Measurements from ENCODE around the gene OR2T27.

The OR2T27 gene

DNA sequence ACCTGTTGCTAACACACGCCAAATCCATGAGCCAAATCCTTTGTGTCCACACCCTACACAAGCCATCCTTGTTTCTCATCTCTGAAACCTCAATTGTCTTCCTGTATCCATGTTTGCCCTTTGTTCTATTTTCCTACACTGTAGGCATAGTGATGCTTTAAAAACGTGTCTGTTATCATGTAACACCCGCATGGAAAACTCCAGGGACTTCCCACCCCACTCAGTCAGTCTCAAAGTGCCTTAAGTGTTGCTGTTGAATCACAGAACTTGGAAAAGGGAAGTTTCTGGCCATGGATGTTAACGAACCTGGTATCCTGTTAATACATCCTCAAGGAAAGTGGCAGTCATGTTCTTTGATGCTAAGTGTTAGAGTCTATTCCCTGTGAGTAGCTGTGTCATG lies 30.2 kb downstream of the OR2T27 start (continued):
- TF ChIP-seq, protein P1, sequence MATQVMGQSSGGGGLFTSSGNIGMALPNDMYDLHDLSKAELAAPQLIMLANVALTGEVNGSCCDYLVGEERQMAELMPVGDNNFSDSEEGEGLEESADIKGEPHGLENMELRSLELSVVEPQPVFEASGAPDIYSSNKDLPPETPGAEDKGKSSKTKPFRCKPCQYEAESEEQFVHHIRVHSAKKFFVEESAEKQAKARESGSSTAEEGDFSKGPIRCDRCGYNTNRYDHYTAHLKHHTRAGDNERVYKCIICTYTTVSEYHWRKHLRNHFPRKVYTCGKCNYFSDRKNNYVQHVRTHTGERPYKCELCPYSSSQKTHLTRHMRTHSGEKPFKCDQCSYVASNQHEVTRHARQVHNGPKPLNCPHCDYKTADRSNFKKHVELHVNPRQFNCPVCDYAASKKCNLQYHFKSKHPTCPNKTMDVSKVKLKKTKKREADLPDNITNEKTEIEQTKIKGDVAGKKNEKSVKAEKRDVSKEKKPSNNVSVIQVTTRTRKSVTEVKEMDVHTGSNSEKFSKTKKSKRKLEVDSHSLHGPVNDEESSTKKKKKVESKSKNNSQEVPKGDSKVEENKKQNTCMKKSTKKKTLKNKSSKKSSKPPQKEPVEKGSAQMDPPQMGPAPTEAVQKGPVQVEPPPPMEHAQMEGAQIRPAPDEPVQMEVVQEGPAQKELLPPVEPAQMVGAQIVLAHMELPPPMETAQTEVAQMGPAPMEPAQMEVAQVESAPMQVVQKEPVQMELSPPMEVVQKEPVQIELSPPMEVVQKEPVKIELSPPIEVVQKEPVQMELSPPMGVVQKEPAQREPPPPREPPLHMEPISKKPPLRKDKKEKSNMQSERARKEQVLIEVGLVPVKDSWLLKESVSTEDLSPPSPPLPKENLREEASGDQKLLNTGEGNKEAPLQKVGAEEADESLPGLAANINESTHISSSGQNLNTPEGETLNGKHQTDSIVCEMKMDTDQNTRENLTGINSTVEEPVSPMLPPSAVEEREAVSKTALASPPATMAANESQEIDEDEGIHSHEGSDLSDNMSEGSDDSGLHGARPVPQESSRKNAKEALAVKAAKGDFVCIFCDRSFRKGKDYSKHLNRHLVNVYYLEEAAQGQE (tag by site-specific recombination; IDR thresholded peaks at IDR 0.05) = no peak
- no peak for TF ChIP-seq PRDM1 (tag by site-specific recombination; IDR thresholded peaks at IDR 0.05)
- no peak for TF ChIP-seq ZNF433 (tag by site-specific recombination; IDR thresholded peaks at IDR 0.05; ENCODE audit: low read depth)

GRCh38 chr1:248622570-248623001 lies 32.7 kb downstream of the OR2T27 start:
- ChIA-PET POLR2A (no interaction called here), CTCF (interaction anchor here (0.7 to 5.1 kb wide), 4 partner anchors 184 to 908 kb away, joined by 3 to 25 read pairs (median 5); no protein-coding TSS in a partner anchor)

DNA sequence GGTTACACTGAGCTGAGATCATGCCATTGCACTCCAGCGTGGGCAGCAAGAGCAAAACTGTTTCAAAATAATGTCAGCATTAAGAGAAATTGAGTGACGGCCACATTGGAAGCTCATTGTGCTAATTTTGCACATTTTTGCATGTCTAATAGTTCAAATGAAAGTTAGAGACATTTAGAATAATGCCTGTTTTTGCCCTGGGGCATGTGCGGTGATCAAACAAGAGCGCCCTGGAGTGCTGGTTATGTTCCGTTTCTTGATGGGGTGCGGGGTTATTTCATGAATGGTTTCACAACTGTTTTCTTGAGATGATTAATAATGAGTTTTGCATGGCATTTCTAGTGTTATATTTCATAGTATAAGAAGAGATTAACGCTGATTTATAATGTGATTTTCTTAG lies 33.6 kb downstream of the OR2T27 start:
- Histone ChIP-seq H3K36me3 (ENCODE audit: control insufficient read depth in 2 of 2, insufficient read depth in 1 of 2, low read length in 2 of 2) (no peaks in the 10 kb centered on the region), H3K27ac (ENCODE audit: extremely low read depth, low read depth, low read length) (no peak overlapping the region), H3K9me3 (ENCODE audit: control insufficient read depth, insufficient read depth, low read depth, low read length) (no peaks in the 10 kb centered on the region), H3K4me1 (ENCODE audit: control insufficient read depth, insufficient read depth, low read length) (no peaks in the 10 kb centered on the region), H3K4me3 (ENCODE audit: low read depth, low read length) (no peak overlapping the region)
- POLR2A ChIA-PET = no interaction called here
- CTCF ChIA-PET = interaction anchor here (0.7 to 5.1 kb wide), 3 partner anchors 185 to 907 kb away, joined by 3 to 25 read pairs (median 7); no protein-coding TSS in a partner anchor
- TF ChIP-seq ZNF114 (tag by site-specific recombination; IDR thresholded peaks at IDR 0.05) (no peak), HOXD13 (CRISPR knock-in tag; IDR thresholded peaks at IDR 0.05; ENCODE audit: borderline replicate concordance) (no peak), ZNF558 (tag by site-specific recombination; IDR thresholded peaks at IDR 0.05) (no peak), ZNF76 (tag by site-specific recombination; IDR thresholded peaks at IDR 0.05; ENCODE audit: borderline replicate concordance, low read depth) (no peak), ZNF140 (tag by site-specific recombination; IDR thresholded peaks at IDR 0.05) (no peak), ZNF530 (tag by site-specific recombination; IDR thresholded peaks at IDR 0.05; ENCODE audit: low read depth) (no peak), ZNF354C (tag by site-specific recombination; IDR thresholded peaks at IDR 0.05; ENCODE audit: borderline replicate concordance, low read depth) (no peak), ZNF433 (tag by site-specific recombination; IDR thresholded peaks at IDR 0.05; ENCODE audit: low read depth) (no peak)
- TF ChIP-seq, protein P2, sequence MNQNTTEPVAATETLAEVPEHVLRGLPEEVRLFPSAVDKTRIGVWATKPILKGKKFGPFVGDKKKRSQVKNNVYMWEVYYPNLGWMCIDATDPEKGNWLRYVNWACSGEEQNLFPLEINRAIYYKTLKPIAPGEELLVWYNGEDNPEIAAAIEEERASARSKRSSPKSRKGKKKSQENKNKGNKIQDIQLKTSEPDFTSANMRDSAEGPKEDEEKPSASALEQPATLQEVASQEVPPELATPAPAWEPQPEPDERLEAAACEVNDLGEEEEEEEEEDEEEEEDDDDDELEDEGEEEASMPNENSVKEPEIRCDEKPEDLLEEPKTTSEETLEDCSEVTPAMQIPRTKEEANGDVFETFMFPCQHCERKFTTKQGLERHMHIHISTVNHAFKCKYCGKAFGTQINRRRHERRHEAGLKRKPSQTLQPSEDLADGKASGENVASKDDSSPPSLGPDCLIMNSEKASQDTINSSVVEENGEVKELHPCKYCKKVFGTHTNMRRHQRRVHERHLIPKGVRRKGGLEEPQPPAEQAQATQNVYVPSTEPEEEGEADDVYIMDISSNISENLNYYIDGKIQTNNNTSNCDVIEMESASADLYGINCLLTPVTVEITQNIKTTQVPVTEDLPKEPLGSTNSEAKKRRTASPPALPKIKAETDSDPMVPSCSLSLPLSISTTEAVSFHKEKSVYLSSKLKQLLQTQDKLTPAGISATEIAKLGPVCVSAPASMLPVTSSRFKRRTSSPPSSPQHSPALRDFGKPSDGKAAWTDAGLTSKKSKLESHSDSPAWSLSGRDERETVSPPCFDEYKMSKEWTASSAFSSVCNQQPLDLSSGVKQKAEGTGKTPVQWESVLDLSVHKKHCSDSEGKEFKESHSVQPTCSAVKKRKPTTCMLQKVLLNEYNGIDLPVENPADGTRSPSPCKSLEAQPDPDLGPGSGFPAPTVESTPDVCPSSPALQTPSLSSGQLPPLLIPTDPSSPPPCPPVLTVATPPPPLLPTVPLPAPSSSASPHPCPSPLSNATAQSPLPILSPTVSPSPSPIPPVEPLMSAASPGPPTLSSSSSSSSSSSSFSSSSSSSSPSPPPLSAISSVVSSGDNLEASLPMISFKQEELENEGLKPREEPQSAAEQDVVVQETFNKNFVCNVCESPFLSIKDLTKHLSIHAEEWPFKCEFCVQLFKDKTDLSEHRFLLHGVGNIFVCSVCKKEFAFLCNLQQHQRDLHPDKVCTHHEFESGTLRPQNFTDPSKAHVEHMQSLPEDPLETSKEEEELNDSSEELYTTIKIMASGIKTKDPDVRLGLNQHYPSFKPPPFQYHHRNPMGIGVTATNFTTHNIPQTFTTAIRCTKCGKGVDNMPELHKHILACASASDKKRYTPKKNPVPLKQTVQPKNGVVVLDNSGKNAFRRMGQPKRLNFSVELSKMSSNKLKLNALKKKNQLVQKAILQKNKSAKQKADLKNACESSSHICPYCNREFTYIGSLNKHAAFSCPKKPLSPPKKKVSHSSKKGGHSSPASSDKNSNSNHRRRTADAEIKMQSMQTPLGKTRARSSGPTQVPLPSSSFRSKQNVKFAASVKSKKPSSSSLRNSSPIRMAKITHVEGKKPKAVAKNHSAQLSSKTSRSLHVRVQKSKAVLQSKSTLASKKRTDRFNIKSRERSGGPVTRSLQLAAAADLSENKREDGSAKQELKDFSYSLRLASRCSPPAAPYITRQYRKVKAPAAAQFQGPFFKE (tag by site-specific recombination; IDR thresholded peaks at IDR 0.05; ENCODE audit: borderline replicate concordance) = no peak

More at GRCh38 chr1:248622570-248623001, 32.7 kb downstream of the OR2T27 start:
- H3K27ac ChIP-seq (ENCODE audit: extremely low read depth, low read depth, low read length) = no peak overlapping the region
- TF ChIP-seq ZNF654 (tag by site-specific recombination; IDR thresholded peaks at IDR 0.05; ENCODE audit: low read depth) (0 out of 2 replicates have a peak, but pooled peaks have one; percentile 11), ZNF585B (tag by site-specific recombination; IDR thresholded peaks at IDR 0.05) (no peak)
- no peaks in the 10 kb centered on the region for H3K9me3 ChIP-seq (ENCODE audit: control insufficient read depth, insufficient read depth, low read depth, low read length)
- H3K36me3 ChIP-seq (ENCODE audit: control insufficient read depth in 2 of 2, insufficient read depth in 1 of 2, low read length in 2 of 2) = no peaks in the 10 kb centered on the region
- no peaks in the 10 kb centered on the region for H3K4me1 ChIP-seq (ENCODE audit: control insufficient read depth, insufficient read depth, low read length)
- H3K4me3 ChIP-seq (ENCODE audit: low read depth, low read length) = no peak overlapping the region

Measured in HEK293 (cell line).